ENCODE measurements around the gene PYCARD. TPM values are rescaled to one million over a fixed set of nuclear protein-coding genes. Genes with fewer than 3 reads are reported as not detected.

The PYCARD gene
- 10 to 100 TPM in 8 of 9 donors, 1 to 10 TPM in 1; 9.6 to 54.4 (median 23.6) TPM for total RNA-seq
- polyA plus RNA-seq: 10 to 100 TPM in 2 of 3 donors, 1 to 10 TPM in 1; 3.2 to 31.7 (median 30.7) TPM
- long read RNA-seq, donor 1, transcript PYCARD-201 (3 exons, 990 nt): major isoform, 8 of 8 reads
- long read RNA-seq, donor 1, partial matches to known transcripts: 0 of 8 reads
- long read RNA-seq, donor 1, other reads (novel, unspliced or antisense): 0 of 8 reads
- long read RNA-seq, donor 2, transcript PYCARD-201 (3 exons, 990 nt): major isoform, 14 of 17 reads
- long read RNA-seq, donor 2, partial matches to known transcripts: 0 of 17 reads
- long read RNA-seq, donor 2, other reads (novel, unspliced or antisense): 0 of 17 reads
- long read RNA-seq, donor 3, transcript PYCARD-201 (3 exons, 990 nt): major isoform, 6 of 7 reads
- long read RNA-seq, donor 3, partial matches to known transcripts: 0 of 7 reads
- long read RNA-seq, donor 3, other reads (novel, unspliced or antisense): 0 of 7 reads
- long read RNA-seq, donor 4, transcript PYCARD-201 (3 exons, 990 nt): major isoform, 33 of 36 reads
- long read RNA-seq, donor 4, partial matches to known transcripts: 0 of 36 reads
- long read RNA-seq, donor 4, other reads (novel, unspliced or antisense): 0 of 36 reads
- long read RNA-seq, donor 5, transcript PYCARD-201 (3 exons, 990 nt): major isoform, 28 of 30 reads
- long read RNA-seq, donor 5, partial matches to known transcripts: 0 of 30 reads
- long read RNA-seq, donor 5, other reads (novel, unspliced or antisense): 1 of 30 reads
- long read RNA-seq, donor 6, transcript PYCARD-201 (3 exons, 990 nt): major isoform, 27 of 34 reads
- long read RNA-seq, donor 6, transcript PYCARD-202 (2 exons, 696 nt): minor isoform, 6 of 34 reads
- long read RNA-seq, donor 6, partial matches to known transcripts: 0 of 34 reads
- long read RNA-seq, donor 6, other reads (novel, unspliced or antisense): 0 of 34 reads
- long read RNA-seq, donor 7, partial matches to known transcripts: 0 of 1 reads
- long read RNA-seq, donor 7, other reads (novel, unspliced or antisense): 0 of 1 reads
- long read RNA-seq, donor 8, transcript PYCARD-201 (3 exons, 990 nt): major isoform, 5 of 6 reads
- long read RNA-seq, donor 8, partial matches to known transcripts: 0 of 6 reads
- long read RNA-seq, donor 8, other reads (novel, unspliced or antisense): 0 of 6 reads
- long read RNA-seq, donor 9, transcript PYCARD-201 (3 exons, 990 nt): major isoform, 8 of 12 reads
- long read RNA-seq, donor 9, partial matches to known transcripts: 0 of 12 reads
- long read RNA-seq, donor 9, other reads (novel, unspliced or antisense): 0 of 12 reads
- long read RNA-seq, donor 10, partial matches to known transcripts: 0 of 4 reads
- long read RNA-seq, donor 10, other reads (novel, unspliced or antisense): 0 of 4 reads

GRCh38 chr16:31202414-31203375, at the start of gene PYCARD:
Gene PYCARD (minus strand): TSS chr16:31202760. CDS start chr16:31202690, 70 bp downstream.
- peak within 1 kb of the TSS; percentile 10 to 68 (median 43) for H3K27ac ChIP-seq
- WGBS, 4 donors: 12 to 26% (median 19%) methylated on average over 26 to 69 of the region's 69 CpGs

GRCh38 chr16:31251435-31251834, 48.9 kb upstream of the PYCARD start:
- Histone ChIP-seq H3K9me3 (replicated peaks in 1 of 3) (no peaks in the 10 kb centered on the region), H3K27me3 (peaks cover 8% of the 10 kb centered on the region), H3K27ac (no peak overlapping the region), H3K4me3 (no peak overlapping the region), H3K36me3 (replicated peaks in 1 of 2) (no peaks in the 10 kb centered on the region), H3K4me1 (replicated peaks in 1 of 2) (peaks cover 7 to 12% of the 10 kb centered on the region in 2 donors)
- DNase-seq: no peak
- WGBS, 4 donors: 93 to 96% (median 94%) methylated on average over 5 of the region's 5 CpGs
- intact Hi-C loops (cut with DNase I): no loop called here
- no peak for TF ChIP-seq POLR2A (IDR thresholded peaks at IDR 0.05)
- no peak for TF ChIP-seq CTCF (IDR thresholded peaks at IDR 0.05)

More at GRCh38 chr16:31202414-31203375, at the start of gene PYCARD:
- intact Hi-C loops (cut with DNase I): loop anchor here in 1 of 2 donors (10.0 kb wide), 2 partner anchors 218 to 242 kb away; partner anchors contain the start of genes HSD3B7 and ZNF843
- TF ChIP-seq POLR2A (IDR thresholded peaks at IDR 0.05) (no peak), CTCF (IDR thresholded peaks at IDR 0.05) (no peak)
- peaks cover 0 to 6% of the 10 kb centered on the region in 2 donors for H3K36me3 ChIP-seq (replicated peaks in 1 of 2)
- no peaks in the 10 kb centered on the region for H3K9me3 ChIP-seq (replicated peaks in 1 of 3)
- peaks cover 0 to 19% of the 10 kb centered on the region in 2 donors for H3K4me1 ChIP-seq (replicated peaks in 1 of 2)
- no peaks in the 10 kb centered on the region for H3K27me3 ChIP-seq
- peak in 5 of 7 donors; percentile 38 to 53 (median 46) for DNase-seq
- H3K4me3 ChIP-seq: peak within 1 kb of the TSS in 2 of 4 donors; percentile 35 to 70

GRCh38 chr16:31250782-31251384, 48.3 kb upstream of the PYCARD start:
- H3K36me3 ChIP-seq (replicated peaks in 1 of 2): no peaks in the 10 kb centered on the region
- H3K4me1 ChIP-seq (replicated peaks in 1 of 2): peaks cover 7 to 12% of the 10 kb centered on the region in 2 donors
- no peak overlapping the region for H3K27ac ChIP-seq
- no peaks in the 10 kb centered on the region for H3K9me3 ChIP-seq (replicated peaks in 1 of 3)
- H3K27me3 ChIP-seq: peaks cover 10% of the 10 kb centered on the region
- WGBS, 4 donors: 88 to 93% (median 91%) methylated on average over 4 to 7 of the region's 7 CpGs
- DNase-seq: no peak
- TF ChIP-seq POLR2A (IDR thresholded peaks at IDR 0.05) (no peak), CTCF (IDR thresholded peaks at IDR 0.05) (no peak)
- H3K4me3 ChIP-seq: no peak overlapping the region
- intact Hi-C loops (cut with DNase I): no loop called here

Measured in adrenal gland (tissue), 19 donors.